ENCODE measurements around the gene CTIF.

The CTIF gene

GRCh38 chr18:48555465-48555995 lies 16.7 kb downstream of the CTIF start:
- Histone ChIP-seq H3K27ac (ENCODE audit: low read length) (no peak overlapping the region), H3K4me1 (ENCODE audit: low read length) (no peaks in the 10 kb centered on the region), H3K4me3 (ENCODE audit: low read length) (no peak overlapping the region), H3K9ac (ENCODE audit: low read length) (no peak overlapping the region), H4K20me1 (ENCODE audit: insufficient read depth, low read length) (peaks cover 33% of the 10 kb centered on the region), H3K79me2 (ENCODE audit: low read length) (no peaks in the 10 kb centered on the region), H3K9me3 (ENCODE audit: insufficient read depth, low read length) (no peaks in the 10 kb centered on the region), H3K27me3 (ENCODE audit: low read depth, low read length) (no peaks in the 10 kb centered on the region), H3K36me3 (replicated peaks; ENCODE audit: low read depth, low read length) (no peaks in the 10 kb centered on the region), H2AFZ (ENCODE audit: low read depth, low read length) (no peak overlapping the region), H3K4me2 (ENCODE audit: low read length) (no peak overlapping the region)
- no peak for TF ChIP-seq CTCF (IDR thresholded peaks at IDR 0.05; ENCODE audit: low read depth, low read length)
- no peak for TF ChIP-seq EZH2phosphoT487 (IDR thresholded peaks at IDR 0.05; ENCODE audit: low read depth)

GRCh38 chr18:48557640-48558174 lies 18.9 kb downstream of the CTIF start:
- Histone ChIP-seq H3K27ac (ENCODE audit: low read length) (no peak overlapping the region), H4K20me1 (ENCODE audit: insufficient read depth, low read length) (peaks cover 31% of the 10 kb centered on the region), H3K27me3 (ENCODE audit: low read depth, low read length) (no peaks in the 10 kb centered on the region), H3K4me3 (ENCODE audit: low read length) (no peak overlapping the region), H3K36me3 (replicated peaks; ENCODE audit: low read depth, low read length) (no peaks in the 10 kb centered on the region), H3K9ac (ENCODE audit: low read length) (no peak overlapping the region), H3K79me2 (ENCODE audit: low read length) (no peaks in the 10 kb centered on the region), H3K4me2 (ENCODE audit: low read length) (no peak overlapping the region), H3K4me1 (ENCODE audit: low read length) (no peaks in the 10 kb centered on the region), H3K9me3 (ENCODE audit: insufficient read depth, low read length) (no peaks in the 10 kb centered on the region), H2AFZ (ENCODE audit: low read depth, low read length) (no peak overlapping the region)
- TF ChIP-seq EZH2phosphoT487 (IDR thresholded peaks at IDR 0.05; ENCODE audit: low read depth) (no peak), CTCF (IDR thresholded peaks at IDR 0.05; ENCODE audit: low read depth, low read length) (no peak)

- H3K4me3 ChIP-seq (ENCODE audit: low read length) = no peak overlapping the region
- no peaks in the 10 kb centered on the region for H3K36me3 ChIP-seq (replicated peaks; ENCODE audit: low read depth, low read length)
- no peak overlapping the region for H3K27ac ChIP-seq (ENCODE audit: low read length)
- H2AFZ ChIP-seq (ENCODE audit: low read depth, low read length) = no peak overlapping the region
- peaks cover 30% of the 10 kb centered on the region for H4K20me1 ChIP-seq (ENCODE audit: insufficient read depth, low read length)
- no peaks in the 10 kb centered on the region for H3K9me3 ChIP-seq (ENCODE audit: insufficient read depth, low read length)
- H3K79me2 ChIP-seq (ENCODE audit: low read length) = no peaks in the 10 kb centered on the region
- H3K27me3 ChIP-seq (ENCODE audit: low read depth, low read length) = no peaks in the 10 kb centered on the region
- H3K9ac ChIP-seq (ENCODE audit: low read length) = no peak overlapping the region
- no peak overlapping the region for H3K4me2 ChIP-seq (ENCODE audit: low read length)
- H3K4me1 ChIP-seq (ENCODE audit: low read length) = no peaks in the 10 kb centered on the region
- no peak for TF ChIP-seq EZH2phosphoT487 (IDR thresholded peaks at IDR 0.05; ENCODE audit: low read depth)
- no peak for TF ChIP-seq CTCF (IDR thresholded peaks at IDR 0.05; ENCODE audit: low read depth, low read length)
Measured at GRCh38 chr18:48558248-48558647, 19.4 kb downstream of the CTIF start.

GRCh38 chr18:48560491-48560890 lies 21.7 kb downstream of the CTIF start:
- no peak overlapping the region for H3K4me3 ChIP-seq (ENCODE audit: low read length)
- no peaks in the 10 kb centered on the region for H3K4me1 ChIP-seq (ENCODE audit: low read length)
- no peaks in the 10 kb centered on the region for H3K36me3 ChIP-seq (replicated peaks; ENCODE audit: low read depth, low read length)

More at GRCh38 chr18:48560491-48560890, 21.7 kb downstream of the CTIF start:
- H3K9ac ChIP-seq (ENCODE audit: low read length) = no peak overlapping the region
- no peak for TF ChIP-seq EZH2phosphoT487 (IDR thresholded peaks at IDR 0.05; ENCODE audit: low read depth)
- no peak for TF ChIP-seq CTCF (IDR thresholded peaks at IDR 0.05; ENCODE audit: low read depth, low read length)
- no peaks in the 10 kb centered on the region for H3K9me3 ChIP-seq (ENCODE audit: insufficient read depth, low read length)
- H2AFZ ChIP-seq (ENCODE audit: low read depth, low read length) = no peak overlapping the region
- no peaks in the 10 kb centered on the region for H3K27me3 ChIP-seq (ENCODE audit: low read depth, low read length)
- no peaks in the 10 kb centered on the region for H3K79me2 ChIP-seq (ENCODE audit: low read length)
- H3K4me2 ChIP-seq (ENCODE audit: low read length) = no peak overlapping the region
- peaks cover 28% of the 10 kb centered on the region for H4K20me1 ChIP-seq (ENCODE audit: insufficient read depth, low read length)
- H3K27ac ChIP-seq (ENCODE audit: low read length) = no peak overlapping the region
